Fibroblast of mammary gland (primary cell): Measurements from ENCODE around the gene KIF6.

Source experiments
- DNase-seq: peaks from one replicate; pipeline ENCODE4 v3.0.0-alpha.2; 2010; ENCODE audit warnings: low read depth
- H3K4me3 ChIP-seq: 2 replicates; pipeline ENCODE4 v1.5.1; 2011; ENCODE audit warnings: low read depth, mild to moderate bottlenecking, low read length, moderate library complexity; ENCODE audit not compliant: control insufficient read depth
- TF ChIP-seq, protein P1 (sequence below): conservative IDR thresholded peaks from 2 replicates; pipeline ENCODE4 v1.5.1; 2011; ENCODE audit warnings: low read depth, low read length, inconsistent platforms; ENCODE audit not compliant: control insufficient read depth, insufficient read depth

KIF6 gene

DNA sequence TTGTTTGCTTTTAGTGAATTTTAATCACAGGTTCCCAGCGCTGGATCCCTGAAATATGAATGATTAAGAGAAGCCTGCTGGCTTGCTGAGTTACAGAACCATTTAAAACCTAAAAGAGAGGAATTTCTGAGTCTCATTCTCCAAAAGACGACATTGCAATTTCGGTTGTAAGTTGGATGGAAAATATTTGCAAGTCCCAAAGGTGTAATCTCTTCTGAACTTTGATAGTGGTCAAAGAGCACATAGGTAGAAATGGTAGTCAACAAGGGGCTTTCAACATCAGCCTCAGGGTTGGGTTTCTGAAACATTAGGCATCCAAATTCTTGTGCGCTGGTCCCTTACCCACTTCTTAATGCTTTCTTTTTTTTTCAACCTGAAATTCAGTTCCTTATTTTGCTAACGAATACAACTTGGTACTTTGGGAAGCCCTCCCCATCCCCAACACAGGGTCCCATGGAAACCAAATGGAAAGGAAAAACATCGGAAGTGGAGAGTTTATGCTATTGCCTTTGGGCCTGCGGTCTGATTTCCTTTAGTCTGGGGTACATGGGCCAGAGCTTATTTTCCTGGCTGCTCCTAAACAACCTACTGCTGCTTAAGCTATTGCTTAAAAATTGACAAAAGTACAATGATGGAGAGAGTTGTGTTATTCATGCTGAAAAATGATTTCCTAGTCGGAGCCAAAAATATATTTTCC lies 285.7 kb downstream of the KIF6 start:
- no peak overlapping the region for H3K4me3 ChIP-seq
- TF ChIP-seq, protein P1, sequence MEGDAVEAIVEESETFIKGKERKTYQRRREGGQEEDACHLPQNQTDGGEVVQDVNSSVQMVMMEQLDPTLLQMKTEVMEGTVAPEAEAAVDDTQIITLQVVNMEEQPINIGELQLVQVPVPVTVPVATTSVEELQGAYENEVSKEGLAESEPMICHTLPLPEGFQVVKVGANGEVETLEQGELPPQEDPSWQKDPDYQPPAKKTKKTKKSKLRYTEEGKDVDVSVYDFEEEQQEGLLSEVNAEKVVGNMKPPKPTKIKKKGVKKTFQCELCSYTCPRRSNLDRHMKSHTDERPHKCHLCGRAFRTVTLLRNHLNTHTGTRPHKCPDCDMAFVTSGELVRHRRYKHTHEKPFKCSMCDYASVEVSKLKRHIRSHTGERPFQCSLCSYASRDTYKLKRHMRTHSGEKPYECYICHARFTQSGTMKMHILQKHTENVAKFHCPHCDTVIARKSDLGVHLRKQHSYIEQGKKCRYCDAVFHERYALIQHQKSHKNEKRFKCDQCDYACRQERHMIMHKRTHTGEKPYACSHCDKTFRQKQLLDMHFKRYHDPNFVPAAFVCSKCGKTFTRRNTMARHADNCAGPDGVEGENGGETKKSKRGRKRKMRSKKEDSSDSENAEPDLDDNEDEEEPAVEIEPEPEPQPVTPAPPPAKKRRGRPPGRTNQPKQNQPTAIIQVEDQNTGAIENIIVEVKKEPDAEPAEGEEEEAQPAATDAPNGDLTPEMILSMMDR = no peak
- no peak for DNase-seq

DNA sequence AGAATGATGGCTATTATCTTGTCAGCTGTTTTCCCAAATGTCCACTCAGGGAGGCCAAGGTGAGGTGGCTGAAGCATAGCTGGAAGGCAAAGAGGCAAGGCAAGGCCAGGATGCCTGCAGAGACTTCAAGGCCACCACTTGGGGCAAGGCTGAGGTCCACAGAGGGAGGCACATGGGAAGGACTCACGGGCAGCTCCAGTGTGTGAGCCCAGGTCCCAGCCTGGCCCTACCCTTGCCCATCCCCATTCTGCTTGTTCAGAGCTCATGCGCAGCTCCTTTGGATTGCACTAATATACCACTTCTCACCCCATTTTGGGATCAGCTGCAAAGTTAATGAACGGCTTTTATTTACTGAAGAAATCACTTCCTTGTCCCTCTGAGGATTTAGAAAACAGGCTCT lies 291.6 kb downstream of the KIF6 start:
- no peak for DNase-seq
- no peak overlapping the region for H3K4me3 ChIP-seq
- TF ChIP-seq, protein P1 = no peak

DNA sequence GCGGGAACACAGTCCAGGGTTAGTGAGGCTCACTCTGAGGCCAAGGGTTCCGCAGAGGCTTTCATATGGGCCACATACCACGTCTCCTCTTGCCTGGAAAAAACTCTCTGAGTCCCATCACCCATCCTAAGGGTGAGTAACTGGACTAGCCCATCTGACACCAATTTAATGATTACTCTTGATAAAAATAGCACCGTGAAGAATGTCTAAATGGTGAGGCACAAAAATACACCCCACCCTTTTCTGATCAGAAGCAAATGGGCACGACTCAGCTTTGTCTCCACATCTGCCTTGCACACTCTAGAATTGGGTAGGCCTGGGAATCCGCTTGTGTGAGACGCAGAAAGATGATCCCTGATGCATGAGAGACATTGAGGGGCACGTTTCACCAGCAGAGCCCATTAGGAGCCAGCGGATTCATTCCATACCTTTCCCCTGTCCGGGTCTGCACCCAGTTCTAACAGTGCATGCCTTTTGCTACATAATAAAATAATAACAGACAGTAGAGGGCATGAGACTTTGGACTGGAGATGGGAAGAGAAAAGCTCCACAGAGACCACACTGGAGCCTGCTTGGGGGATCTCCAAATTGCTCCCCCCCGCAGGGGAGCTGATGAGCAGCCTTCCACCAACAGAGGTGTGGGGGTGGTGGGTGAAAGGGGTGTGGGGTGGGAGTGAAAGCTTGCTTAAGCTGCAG lies 292.7 kb downstream of the KIF6 start:
- TF ChIP-seq, protein P1 = no peak
- H3K4me3 ChIP-seq = no peak overlapping the region
- peak; percentile 8 for DNase-seq

DNA sequence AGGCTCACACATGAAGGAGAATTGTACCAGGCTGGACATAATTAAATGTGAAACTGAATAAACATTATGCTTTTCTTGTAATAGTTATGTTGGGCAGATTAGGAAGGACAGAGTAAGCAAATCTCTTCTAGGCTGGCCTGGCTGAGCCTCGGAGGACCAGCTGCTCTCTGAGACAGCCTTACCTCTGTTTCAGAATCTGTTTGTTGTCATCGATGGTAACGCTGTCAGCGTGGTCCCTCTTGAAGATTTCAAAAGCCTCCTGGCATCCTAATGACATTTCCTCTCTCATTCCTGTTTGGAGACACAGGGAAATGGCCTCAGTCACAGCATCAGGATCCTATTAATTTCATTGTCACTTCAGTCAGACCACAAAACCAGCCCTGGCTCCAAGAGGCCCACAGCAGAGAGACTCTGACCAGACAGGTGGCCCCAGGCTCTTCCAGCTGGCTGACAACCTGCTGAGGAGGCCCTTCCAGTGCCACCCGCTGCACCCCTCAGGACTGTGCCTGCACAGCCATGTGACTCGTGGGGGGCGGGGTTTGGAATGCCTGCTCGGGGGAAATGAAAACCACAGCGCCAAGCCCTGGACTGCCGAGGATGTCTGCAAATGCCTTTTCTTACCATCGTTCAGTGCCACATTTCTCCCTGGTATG lies 294.2 kb downstream of the KIF6 start:
- TF ChIP-seq, protein P1 = no peak
- no peak for DNase-seq

DNA sequence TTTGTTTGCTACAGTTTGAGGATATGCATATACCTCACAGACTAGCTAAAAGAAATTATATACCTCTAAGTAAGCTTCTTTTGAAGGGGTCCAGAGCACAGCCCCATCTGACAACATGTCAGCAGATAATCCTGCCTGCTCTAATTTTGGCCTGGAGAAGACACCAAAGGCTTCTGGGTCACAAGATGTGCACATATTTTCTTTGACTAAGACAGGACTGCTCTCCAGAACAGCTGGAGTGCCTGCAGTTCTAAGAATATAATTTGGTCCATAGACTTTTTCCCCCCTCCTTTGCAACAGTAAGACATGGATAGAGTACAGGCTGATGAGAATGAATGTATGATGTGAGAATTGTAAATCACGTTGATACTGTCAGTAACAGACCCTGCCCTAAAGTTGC lies 294.8 kb downstream of the KIF6 start:
- H3K4me3 ChIP-seq = no peak overlapping the region
- no peak for DNase-seq
- TF ChIP-seq, protein P1 = no peak

More for the DNA sequence above, 294.2 kb downstream of the KIF6 start:
- H3K4me3 ChIP-seq = no peak overlapping the region

DNA sequence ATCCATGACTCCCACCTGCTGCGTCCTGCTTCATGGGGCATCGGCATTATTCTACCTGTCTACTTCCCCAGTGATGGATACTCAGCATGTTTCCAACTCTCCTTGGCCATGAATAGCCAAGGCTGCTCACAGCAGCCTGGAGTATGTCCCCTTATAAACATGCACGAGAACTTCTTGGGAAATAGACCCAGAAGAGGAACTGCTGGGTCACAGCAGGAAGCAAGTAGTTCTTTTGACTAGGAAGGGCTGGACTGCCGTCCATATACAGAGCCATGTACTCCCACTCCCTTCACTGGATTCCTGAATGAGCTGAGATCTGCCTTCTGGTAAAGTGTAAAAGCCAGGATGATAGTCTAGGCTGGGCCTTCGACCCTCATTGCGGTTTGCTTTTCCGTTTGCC lies 296.4 kb downstream of the KIF6 start:
- TF ChIP-seq, protein P1 = no peak
- H3K4me3 ChIP-seq = no peak overlapping the region
- DNase-seq = no peak
